ENCODE data around the gene TOR1AIP2.
"Not testable (repeated sequence)": the region's sequence is repeated elsewhere in the genome, so short reads cannot be mapped to it uniquely, and the experiment has no call there.

Gene TOR1AIP2

GRCh38 chr1:179808503-179808902 is 69.1 kb downstream of the TOR1AIP2 start:
- DNase-seq (ENCODE audit: low read depth): no peak
- TF ChIP-seq CTCF (IDR thresholded peaks at IDR 0.05; ENCODE audit: low read depth, low read length): no peak
- no peak for TF ChIP-seq MYC (IDR thresholded peaks at IDR 0.05; ENCODE audit: low read depth, low read length)
- no peak for TF ChIP-seq POLR2A (IDR thresholded peaks at IDR 0.05; ENCODE audit: extremely low read depth, insufficient read length)
- no peak for TF ChIP-seq MAX (IDR thresholded peaks at IDR 0.05; ENCODE audit: low read depth, low read length)
- H3K4me3 ChIP-seq (ENCODE audit: low read depth, low read length): no peak overlapping the region

GRCh38 chr1:179807691-179808485 is 69.7 kb downstream of the TOR1AIP2 start:
- no peak overlapping the region for H3K4me3 ChIP-seq (ENCODE audit: low read depth, low read length)
- DNase-seq (ENCODE audit: low read depth): no peak
- TF ChIP-seq POLR2A (IDR thresholded peaks at IDR 0.05; ENCODE audit: extremely low read depth, insufficient read length) (no peak), CTCF (IDR thresholded peaks at IDR 0.05; ENCODE audit: low read depth, low read length) (no peak), MAX (IDR thresholded peaks at IDR 0.05; ENCODE audit: low read depth, low read length) (no peak), MYC (IDR thresholded peaks at IDR 0.05; ENCODE audit: low read depth, low read length) (no peak)

GRCh38 chr1:179807291-179807690 is 70.3 kb downstream of the TOR1AIP2 start:
- no peak for TF ChIP-seq MYC (IDR thresholded peaks at IDR 0.05; ENCODE audit: low read depth, low read length)
- TF ChIP-seq POLR2A (IDR thresholded peaks at IDR 0.05; ENCODE audit: extremely low read depth, insufficient read length): no peak
- TF ChIP-seq CTCF (IDR thresholded peaks at IDR 0.05; ENCODE audit: low read depth, low read length): no peak
- TF ChIP-seq MAX (IDR thresholded peaks at IDR 0.05; ENCODE audit: low read depth, low read length): no peak
- no peak overlapping the region for H3K4me3 ChIP-seq (ENCODE audit: low read depth, low read length)
- DNase-seq (ENCODE audit: low read depth): no peak

- DNase-seq (ENCODE audit: low read depth): peak; percentile 50
- TF ChIP-seq CTCF (IDR thresholded peaks at IDR 0.05; ENCODE audit: low read depth, low read length): no peak
- TF ChIP-seq POLR2A (IDR thresholded peaks at IDR 0.05; ENCODE audit: extremely low read depth, insufficient read length): no peak
- no peak for TF ChIP-seq MAX (IDR thresholded peaks at IDR 0.05; ENCODE audit: low read depth, low read length)
- no peak for TF ChIP-seq MYC (IDR thresholded peaks at IDR 0.05; ENCODE audit: low read depth, low read length)
- no peak overlapping the region for H3K4me3 ChIP-seq (ENCODE audit: low read depth, low read length)
Observed at GRCh38 chr1:179806333-179806732, 71.3 kb downstream of the TOR1AIP2 start.

GRCh38 chr1:179805291-179806195 is 72.1 kb downstream of the TOR1AIP2 start:
- TF ChIP-seq POLR2A (IDR thresholded peaks at IDR 0.05; ENCODE audit: extremely low read depth, insufficient read length): no peak
- TF ChIP-seq CTCF (IDR thresholded peaks at IDR 0.05; ENCODE audit: low read depth, low read length): no peak
- TF ChIP-seq MYC (IDR thresholded peaks at IDR 0.05; ENCODE audit: low read depth, low read length): no peak
- TF ChIP-seq MAX (IDR thresholded peaks at IDR 0.05; ENCODE audit: low read depth, low read length): no peak
- H3K4me3 ChIP-seq (ENCODE audit: low read depth, low read length): no peak overlapping the region
- peak; percentile 49 for DNase-seq (ENCODE audit: low read depth)

- not testable (repeated sequence) for DNase-seq (ENCODE audit: low read depth); H3K4me3 ChIP-seq (ENCODE audit: low read depth, low read length)
Observed at GRCh38 chr1:179804417-179804816, 73.2 kb downstream of the TOR1AIP2 start.
